PFSK-1 (cell line): Measurements from ENCODE around the gene GINS3.

Experiments used
- FOXP2 ChIP-seq: optimal IDR thresholded peaks from 2 replicates; pipeline ENCODE3; 2011; ENCODE audit warnings: borderline replicate concordance, control low read depth, inconsistent platforms; ENCODE audit not compliant: insufficient read depth; ENCODE audit errors: extremely low read length, extremely low read depth
- POLR2AphosphoS5 ChIP-seq: IDR thresholded peaks from 2 replicates; pipeline ENCODE4 v1.6.1; 2012; ENCODE audit warnings: low read depth, mild to moderate bottlenecking, control low read depth, low read length, moderate library complexity
- SIN3A ChIP-seq: IDR thresholded peaks from 2 replicates; pipeline ENCODE4 v1.6.1; 2012; ENCODE audit warnings: mild to moderate bottlenecking, low read length, moderate library complexity, borderline replicate concordance; ENCODE audit not compliant: insufficient read depth
- TAF1 ChIP-seq: IDR thresholded peaks from 2 replicates; pipeline ENCODE4 v1.6.1; 2012; ENCODE audit warnings: low read length, control low read depth, borderline replicate concordance; ENCODE audit not compliant: insufficient read depth
- TF ChIP-seq, protein P1 (sequence below), 2 experiments: IDR thresholded peaks; 2 replicates each; pipeline versions ENCODE4 v1.6.1 to v1.8.0; 2011 to 2012; ENCODE audit warnings: low read depth in 2 of 2, low read length in 2 of 2, control low read depth in 1 of 2, inconsistent platforms in 1 of 2, mild to moderate bottlenecking in 1 of 2, moderate library complexity in 1 of 2; ENCODE audit not compliant: insufficient read depth in 1 of 2

GINS3 gene

DNA sequence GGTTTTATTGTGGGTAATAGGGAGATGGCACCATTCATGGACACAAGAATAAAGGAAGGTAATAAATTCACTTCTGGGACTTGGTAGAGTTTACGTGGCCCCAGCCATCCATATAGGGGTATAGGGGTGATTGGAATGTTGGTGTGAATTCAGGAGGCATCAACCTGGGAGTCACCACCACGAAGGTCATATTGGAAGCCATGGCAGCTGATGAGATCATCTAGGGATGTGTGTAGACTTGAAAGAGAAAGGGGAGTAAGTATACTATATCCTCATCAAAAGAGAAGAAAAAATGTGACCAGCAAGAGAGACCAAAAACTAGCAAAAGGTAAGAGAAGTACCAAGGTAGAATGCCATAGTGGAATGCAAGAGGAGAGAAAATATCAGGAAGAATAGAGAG lies 26.6 kb upstream of the GINS3 start:
- no peak for TF ChIP-seq FOXP2

DNA sequence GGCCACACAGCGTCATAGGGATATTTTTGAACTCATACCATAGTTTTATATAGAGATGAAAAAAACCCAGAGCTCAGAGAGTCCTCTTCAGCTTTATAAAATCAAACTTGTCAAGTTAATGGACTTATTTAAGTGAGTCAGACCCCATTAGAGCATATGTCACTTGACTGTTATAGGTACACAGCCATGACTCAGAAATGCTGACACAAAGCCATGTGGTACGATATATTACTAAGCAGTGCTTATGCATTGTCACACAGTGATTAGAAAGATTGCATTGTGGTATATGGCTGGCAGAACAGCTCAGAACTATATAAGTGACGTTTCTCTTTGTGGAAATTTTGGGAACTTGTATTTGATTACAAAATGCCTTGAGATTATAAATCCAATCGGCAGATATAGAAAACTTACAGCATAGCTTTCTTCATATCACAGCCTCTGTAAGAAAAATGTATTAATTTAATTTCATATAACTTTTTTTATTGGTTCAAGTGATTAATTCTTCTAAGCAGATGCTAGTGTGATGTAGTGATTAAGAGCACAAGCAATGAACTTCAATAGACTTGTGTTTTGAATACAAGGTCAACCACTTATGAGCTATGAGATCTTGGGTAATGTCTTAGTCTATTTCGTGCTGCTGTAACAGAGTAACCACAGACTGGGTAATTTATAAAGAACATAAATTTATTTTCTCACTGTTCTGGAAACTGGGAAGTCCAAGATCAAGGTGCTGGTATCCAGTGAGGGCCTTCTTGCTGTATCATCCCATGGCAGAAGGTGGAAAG lies 25.8 kb upstream of the GINS3 start:
- TF ChIP-seq FOXP2 (no peak), TAF1 (no peak), SIN3A (no peak), POLR2AphosphoS5 (no peak)
- TF ChIP-seq, protein P1, sequence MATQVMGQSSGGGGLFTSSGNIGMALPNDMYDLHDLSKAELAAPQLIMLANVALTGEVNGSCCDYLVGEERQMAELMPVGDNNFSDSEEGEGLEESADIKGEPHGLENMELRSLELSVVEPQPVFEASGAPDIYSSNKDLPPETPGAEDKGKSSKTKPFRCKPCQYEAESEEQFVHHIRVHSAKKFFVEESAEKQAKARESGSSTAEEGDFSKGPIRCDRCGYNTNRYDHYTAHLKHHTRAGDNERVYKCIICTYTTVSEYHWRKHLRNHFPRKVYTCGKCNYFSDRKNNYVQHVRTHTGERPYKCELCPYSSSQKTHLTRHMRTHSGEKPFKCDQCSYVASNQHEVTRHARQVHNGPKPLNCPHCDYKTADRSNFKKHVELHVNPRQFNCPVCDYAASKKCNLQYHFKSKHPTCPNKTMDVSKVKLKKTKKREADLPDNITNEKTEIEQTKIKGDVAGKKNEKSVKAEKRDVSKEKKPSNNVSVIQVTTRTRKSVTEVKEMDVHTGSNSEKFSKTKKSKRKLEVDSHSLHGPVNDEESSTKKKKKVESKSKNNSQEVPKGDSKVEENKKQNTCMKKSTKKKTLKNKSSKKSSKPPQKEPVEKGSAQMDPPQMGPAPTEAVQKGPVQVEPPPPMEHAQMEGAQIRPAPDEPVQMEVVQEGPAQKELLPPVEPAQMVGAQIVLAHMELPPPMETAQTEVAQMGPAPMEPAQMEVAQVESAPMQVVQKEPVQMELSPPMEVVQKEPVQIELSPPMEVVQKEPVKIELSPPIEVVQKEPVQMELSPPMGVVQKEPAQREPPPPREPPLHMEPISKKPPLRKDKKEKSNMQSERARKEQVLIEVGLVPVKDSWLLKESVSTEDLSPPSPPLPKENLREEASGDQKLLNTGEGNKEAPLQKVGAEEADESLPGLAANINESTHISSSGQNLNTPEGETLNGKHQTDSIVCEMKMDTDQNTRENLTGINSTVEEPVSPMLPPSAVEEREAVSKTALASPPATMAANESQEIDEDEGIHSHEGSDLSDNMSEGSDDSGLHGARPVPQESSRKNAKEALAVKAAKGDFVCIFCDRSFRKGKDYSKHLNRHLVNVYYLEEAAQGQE (IDR thresholded peaks at IDR 0.05; ENCODE audit: insufficient read depth in 1 of 2, low read depth in 2 of 2, low read length in 2 of 2) = no peak

DNA sequence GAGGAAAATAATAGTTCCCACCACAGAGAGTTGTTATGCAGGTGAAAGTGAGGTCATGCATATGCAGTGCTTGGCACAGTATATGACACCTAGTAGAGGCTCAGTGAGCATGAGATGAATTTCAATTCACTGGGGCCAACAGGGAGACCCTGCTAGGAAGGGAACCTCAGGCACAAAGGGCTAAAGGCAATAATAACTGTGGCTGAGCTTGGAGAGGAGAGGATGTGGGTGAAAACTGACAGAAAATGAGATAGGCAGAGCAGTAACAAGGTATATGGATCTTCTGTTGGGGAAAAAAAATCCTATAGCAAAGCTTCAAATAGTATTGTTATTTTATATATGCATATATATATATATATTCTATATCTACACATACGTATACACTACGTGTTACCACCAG lies 25.0 kb upstream of the GINS3 start:
- no peak for TF ChIP-seq TAF1
- TF ChIP-seq FOXP2 = no peak
- TF ChIP-seq, protein P1 (IDR thresholded peaks at IDR 0.05; ENCODE audit: insufficient read depth in 1 of 2, low read depth in 2 of 2, low read length in 2 of 2) = no peak
- no peak for TF ChIP-seq POLR2AphosphoS5
- no peak for TF ChIP-seq SIN3A

DNA sequence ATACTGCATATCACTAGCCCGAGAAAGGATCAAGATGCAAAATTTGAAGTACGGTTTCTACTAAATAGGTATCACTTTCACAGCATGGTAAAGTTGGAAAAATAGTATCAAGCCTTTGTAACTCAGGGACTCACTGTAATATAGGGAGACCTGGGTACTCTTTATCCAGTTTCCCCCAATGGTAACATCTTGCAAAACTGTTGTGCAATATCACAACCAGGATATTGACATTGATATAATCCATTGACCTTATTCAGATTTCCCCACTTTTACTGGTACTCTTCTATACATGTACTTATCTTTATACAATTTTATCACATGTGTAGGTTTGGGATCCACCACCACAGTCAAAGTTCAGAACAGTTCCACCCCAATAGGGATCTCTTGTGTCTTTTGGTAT lies 20.4 kb upstream of the GINS3 start:
- TF ChIP-seq SIN3A (no peak), TAF1 (no peak), FOXP2 (no peak), POLR2AphosphoS5 (no peak)
- TF ChIP-seq, protein P1 (IDR thresholded peaks at IDR 0.05; ENCODE audit: insufficient read depth in 1 of 2, low read depth in 2 of 2, low read length in 2 of 2) = no peak

DNA sequence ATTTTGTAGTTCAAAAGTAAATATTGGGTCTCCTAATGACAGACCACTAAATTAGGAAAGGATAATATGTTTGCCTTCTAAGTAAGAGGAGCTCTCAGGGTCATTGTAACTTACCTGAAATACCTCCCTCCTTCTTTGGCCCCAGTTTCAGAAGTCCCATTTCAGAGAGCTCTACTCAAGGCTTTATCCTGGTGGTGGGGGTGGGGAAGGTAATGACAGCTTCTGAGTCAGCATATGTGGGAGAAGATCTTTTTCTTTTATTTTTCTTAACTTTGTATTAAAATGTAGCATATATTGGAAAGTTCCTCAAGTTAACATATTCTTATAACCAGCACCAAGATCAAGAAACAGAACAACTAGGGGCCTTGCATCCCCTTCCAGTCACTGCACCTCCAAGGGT lies 16.9 kb upstream of the GINS3 start:
- TF ChIP-seq, protein P1 (IDR thresholded peaks at IDR 0.05; ENCODE audit: insufficient read depth in 1 of 2, low read depth in 2 of 2, low read length in 2 of 2) = no peak
- TF ChIP-seq FOXP2 (no peak), TAF1 (no peak), SIN3A (no peak), POLR2AphosphoS5 (no peak)
